HG02970 (cell line): ENCODE results near the gene ITSN1.
"Not testable (repeated sequence)": the region's sequence is repeated elsewhere in the genome, so short reads cannot be mapped to it uniquely, and the experiment has no call there.

ENCODE experiments used
- ATAC-seq: cut with Tn5 transposase; IDR thresholded peaks from one replicate; pipeline ENCODE4 v1.9.1; 2021; ENCODE audit warnings: mild to moderate bottlenecking, moderate library complexity, moderate number of reproducible peaks; ENCODE audit not compliant: unreplicated experiment, low FRiP score

ITSN1 gene

DNA sequence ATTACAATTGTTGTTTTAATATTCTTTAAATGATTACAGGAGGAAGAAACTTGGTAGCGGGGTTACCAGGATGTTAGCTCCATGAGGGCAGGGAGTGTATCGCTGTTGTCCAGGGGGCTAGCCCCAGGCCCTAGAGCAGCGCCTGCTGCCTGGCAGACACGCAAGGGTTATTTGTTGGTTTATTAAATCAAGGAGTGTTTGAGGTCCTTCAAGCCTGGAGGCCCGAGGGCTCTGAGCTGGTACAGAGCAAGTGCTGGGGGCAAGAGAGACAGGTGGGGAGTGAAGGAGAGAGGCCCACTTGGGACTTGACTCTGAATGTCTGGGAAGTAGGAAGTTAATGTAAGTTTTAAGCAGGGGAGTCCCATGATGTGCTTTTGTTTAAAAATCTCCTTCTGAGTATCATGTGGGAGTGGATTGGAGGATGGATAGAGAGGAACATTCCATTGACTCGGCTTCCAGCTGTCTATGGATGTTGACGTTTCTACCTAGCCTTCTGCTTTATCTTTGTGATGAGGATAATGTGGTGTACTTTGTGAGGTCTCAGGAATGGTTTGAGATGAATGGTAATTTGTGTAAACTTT lies 8.7 kb downstream of the ITSN1 start:
- ATAC-seq = no peak

DNA sequence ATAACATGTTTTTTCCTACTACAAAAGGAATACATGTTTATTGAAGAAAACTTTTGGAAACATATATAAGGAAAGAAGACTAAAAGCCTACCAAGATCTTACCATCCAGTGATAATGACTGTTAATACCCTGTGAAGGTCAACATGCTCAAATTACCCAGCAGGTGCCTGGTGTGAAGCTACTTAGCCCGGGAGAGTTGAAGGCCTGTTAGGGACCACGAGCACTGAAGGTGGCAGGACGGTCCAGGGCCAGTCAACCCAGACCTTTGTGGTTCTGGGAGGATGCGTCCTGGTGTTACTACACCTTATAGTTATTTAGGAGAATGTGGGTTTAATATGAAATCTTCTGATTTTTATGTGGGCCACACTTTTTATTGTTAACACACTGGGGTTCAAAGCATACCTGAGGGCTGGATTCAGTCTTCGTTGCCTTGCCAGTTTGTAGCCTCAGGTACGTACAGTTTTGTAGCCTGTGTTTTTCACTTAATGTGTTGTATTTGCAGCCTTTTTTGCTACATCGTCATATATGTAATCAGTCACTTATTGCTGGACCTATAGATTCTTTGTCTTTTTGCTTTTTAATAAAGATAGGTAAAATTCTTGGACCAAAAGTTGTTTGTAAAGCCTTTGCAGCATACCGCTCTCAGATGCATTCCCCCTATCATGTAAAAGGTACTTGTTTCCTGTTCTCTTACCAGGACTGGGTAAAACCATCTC lies 9.8 kb downstream of the ITSN1 start:
- no peak for ATAC-seq

DNA sequence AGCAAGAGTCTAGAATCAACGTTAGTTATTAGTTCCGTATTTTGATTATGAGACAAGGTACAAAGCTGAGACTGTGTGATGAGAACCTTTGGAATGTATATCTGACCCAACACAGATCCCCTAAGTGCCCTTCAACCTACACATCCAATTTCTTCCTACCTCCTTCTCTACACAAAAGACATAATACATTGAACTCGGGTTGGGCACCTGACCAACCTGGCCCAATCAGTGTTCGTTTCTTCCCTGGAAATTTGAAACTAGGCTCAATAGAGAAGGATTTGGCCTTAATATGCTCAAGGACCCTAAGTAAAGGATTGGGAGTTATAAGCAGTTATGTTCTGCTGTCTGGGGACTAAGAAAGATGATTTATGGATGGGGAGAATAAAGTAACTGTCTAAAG lies 12.1 kb downstream of the ITSN1 start:
- ATAC-seq = no peak

DNA sequence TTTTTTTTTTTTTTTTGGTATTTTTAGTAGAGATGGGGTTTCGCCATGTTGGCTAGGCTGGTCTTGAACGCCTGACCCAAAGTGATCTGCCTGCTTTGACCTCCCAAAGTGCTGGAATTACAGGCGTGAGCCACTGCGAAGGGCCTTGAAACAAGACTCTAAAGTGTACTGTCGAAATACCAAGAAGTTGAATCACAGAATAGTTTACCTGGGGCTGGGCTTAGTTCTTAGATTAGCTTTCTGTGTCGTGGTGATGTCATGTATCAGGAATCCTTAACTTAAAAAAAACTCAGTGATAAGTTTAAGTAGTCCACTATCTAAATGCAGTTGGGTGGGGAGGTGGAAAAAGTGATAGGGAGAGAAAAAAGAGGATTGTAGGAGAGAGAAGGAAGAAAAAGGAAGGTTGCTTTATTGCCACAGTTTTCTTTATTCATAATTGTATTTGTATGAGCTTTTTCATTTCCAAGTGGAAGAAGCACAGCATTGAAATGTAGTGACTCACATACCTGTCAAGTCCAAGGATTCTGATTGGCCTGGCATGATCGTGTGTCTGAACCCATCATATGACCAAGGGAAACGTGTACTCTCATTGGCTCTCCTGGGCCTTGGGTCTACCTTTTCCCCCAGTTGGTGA lies 13.4 kb downstream of the ITSN1 start:
- no peak for ATAC-seq

DNA sequence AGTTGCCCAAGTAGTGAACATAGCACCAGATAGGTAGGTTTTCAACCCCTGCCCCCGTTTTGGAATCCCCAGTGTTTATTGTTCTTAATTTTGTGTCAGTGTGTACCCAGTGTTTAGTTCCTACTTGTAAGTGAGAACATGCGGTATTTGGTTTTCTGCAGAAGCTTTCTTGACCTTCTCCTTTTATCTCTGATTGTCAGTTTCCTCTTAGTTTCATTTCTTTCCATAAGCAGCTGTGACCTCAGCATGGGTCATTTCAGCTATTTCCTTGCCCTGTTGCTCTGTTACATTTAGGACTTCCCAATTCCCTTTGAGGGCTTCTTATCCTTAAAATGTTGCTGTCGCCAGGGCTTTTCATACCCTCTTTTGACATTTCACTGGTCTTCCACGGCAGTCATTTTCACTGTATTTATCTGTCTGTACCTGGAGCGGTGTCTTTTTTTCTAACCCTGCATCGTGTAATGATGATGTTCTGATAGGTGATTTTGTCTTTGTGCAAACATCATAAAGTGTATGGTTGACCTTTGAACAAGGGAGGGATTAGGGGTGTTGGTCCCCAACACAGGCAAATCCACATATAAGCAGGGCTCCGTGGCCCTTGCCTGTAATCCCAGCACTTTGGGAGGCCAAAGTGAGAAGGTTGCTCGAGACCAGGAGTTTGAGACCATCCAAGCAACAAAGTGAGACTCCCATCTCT lies 15.0 kb downstream of the ITSN1 start:
- ATAC-seq = no peak

DNA sequence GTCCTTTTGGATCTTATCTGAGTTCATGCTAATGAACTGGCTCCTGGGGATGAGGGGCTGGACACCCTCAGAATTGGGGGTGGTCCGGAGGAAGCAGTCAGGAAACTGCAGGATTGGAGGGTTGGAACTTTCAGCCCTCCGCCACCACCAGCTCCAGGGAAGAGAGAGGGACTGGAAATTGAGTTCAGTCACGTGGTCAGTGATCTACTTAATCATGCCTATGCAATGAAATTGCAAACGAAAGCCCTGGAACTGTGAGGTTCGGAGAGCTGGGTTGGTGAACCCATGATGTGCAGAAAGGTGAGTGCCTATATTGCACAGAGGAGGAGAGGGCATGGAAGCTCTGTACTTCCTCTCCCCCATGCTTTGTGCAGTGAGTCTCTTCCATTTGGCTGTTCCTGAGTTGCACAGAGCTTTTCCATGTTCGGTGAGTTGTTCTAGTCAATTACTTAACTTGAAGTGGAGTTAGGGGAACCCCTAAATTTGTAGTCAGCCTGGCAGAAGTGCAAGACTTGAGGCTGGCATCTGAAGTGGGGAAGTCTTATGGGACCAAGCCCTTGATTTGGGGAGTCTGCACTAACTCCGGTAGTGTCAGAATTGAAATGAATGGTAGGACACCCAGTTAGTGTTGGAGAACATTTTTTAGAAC lies 16.7 kb downstream of the ITSN1 start:
- ATAC-seq = no peak

DNA sequence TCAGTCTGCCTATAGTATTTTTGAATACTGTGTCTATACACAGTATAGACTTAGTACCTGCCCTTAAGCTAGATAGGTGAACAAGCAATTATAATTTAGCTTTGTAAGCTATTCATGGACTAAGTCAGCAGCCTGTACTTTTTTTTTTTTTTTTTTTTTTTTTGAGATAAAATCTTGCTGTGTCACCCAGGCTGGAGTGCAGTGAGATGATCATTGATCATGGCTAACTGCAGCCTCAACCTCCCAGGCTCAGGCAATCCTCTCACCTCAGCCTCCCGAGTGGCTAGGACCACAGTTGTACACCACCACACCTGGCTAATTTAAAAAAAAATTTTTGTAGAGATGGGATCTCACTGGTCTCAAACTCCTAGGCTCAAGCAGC lies 17.3 kb downstream of the ITSN1 start:
- no peak for ATAC-seq

DNA sequence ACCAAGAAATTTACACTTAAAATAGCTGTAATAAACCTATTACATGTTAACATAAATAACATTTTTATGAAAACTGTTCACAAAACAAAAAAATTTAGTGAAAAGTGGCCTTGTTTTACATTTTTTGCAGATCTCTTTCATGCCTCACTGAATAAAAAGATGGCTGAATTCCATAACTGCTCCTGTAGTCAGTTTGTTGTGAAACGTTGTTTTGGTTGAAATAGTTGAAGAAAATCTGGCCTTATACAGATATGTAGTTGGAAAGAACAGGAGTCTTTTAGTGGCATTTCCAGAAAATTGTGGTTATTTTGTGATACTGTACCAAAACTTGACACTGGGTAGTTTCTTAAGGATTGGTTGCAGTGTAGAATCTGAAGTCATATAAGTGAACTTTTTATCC lies 18.1 kb downstream of the ITSN1 start:
- ATAC-seq = no peak

DNA sequence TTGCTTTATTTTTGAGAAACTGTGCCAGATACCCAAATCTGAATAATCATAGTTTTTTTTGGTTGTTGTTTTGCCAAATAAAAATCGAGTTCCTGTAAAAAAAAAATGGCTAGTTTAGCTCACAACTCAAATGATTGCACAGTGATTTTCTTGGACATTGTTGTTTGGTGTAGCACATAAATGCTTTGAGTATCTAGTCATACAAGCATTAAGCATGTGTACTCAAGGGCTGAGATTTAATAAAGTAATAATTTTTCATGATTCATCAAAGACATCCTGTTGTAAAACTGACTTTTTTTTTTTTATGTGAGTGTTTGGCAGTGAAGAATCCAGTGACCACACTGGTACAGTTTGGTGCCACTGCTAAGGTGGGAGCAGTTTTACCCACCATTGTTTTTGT lies 18.8 kb downstream of the ITSN1 start:
- no peak for ATAC-seq

DNA sequence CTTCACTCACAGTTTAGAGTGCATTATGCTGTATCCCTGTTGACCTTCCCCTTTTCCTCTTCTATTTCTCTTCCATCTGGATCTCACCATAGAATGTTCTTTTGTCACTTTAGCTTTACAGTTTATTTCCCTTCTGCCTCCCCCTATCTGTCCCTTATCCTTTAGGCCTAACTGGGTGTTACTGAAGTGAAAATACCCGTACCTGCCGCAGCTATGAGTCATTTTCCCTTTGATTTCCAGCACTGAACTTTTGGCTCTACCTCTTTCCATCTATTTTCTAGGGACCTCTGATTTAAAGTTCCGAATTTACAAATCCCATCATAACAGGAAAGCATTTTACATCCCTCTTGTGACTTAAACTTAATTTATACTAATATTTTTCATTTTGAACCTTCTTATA lies 19.7 kb downstream of the ITSN1 start:
- ATAC-seq = no peak

DNA sequence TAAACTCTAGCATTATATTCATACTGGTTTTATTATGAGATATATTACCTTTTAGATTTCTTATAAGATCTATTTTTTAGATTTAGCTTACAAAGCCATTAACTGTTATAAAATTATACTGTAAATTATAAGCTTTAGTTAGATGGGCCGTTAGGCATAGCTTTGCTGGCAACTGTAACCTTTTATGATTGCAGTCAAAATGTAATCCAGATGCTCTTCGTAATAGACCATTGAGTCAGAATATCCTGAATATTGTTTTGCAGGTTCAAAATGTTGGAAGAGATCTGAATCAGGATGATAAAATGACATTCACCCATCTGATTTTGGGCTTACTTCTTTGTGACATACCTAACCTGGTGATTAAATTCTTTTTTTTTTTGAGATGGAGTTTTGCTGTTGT lies 20.9 kb downstream of the ITSN1 start:
- ATAC-seq = no peak

DNA sequence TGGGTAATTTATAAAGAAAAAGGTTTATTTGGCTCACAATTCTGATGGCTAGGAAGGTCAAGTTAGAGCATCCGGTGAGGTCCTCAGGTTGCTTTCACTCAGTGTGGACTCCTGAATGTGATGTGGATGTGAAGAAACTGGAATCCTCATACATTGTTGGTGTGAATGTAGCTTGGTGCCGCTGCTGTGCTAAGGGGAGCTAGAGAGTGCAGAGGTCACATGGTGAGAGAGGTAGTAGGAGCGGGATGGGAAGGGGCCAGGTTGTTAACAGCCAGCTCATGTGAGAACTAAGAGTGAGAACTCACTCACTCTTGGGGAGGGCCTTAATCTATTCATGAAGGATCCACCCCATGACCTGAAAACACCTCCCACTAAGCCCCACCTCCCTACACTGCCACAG lies 21.8 kb downstream of the ITSN1 start:
- no peak for ATAC-seq

DNA sequence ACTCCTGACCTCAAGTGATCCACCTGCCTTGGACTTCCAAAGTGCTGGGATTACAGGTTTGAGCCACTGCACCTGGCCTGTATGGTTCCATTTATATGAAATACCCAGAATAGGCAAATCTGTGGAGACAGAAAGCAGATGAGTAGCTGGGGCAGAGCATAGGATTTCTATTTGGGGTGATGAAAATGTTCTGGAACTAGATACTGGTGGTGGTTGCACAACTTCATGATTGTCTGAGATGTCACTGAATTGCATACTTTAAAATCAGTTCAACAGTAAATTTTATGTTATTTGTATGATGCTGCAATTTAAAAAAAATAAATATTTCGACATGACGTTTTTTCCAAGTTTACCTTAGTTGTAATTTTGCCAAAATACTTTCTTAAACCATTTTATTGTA lies 23.9 kb downstream of the ITSN1 start:
- ATAC-seq = no peak

DNA sequence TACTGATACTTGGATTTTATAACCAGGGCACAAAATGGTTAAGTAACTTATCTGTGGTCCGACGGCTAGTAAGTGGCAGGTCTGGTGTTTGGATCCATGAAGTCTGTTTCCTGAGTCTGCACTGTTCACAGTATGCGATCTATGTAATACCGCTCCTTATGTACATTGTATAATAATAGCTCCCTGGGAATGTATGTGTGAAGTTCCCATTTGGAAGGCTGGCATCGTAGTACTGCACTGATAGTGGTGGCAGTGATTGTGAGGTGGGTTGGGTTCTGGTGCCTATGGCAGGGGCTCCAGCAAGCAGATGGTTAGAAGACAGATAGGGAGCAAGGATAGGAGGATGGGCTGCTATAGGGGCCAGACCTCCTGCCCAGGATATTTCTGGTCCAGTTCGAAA lies 25.3 kb downstream of the ITSN1 start:
- ATAC-seq = no peak

DNA sequence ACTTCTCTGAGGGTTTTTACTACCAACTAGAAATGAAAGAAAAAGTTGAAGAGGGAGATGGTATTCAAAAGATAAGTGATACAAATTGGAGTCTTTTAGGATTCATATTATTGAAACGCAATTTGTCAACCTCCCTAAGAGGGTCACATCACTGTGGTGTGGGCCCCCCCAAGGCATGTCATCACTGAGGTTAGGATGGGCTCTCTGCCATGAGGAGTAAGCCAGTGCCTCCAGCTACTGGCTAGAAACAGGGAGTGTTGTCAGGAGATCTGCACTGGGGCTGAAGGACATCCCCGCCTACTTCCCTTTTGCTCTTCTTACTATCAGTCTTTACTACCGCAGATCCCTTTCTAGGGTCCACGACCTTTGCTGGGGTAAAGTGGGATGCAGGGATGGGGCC lies 25.9 kb downstream of the ITSN1 start:
- ATAC-seq = no peak

DNA sequence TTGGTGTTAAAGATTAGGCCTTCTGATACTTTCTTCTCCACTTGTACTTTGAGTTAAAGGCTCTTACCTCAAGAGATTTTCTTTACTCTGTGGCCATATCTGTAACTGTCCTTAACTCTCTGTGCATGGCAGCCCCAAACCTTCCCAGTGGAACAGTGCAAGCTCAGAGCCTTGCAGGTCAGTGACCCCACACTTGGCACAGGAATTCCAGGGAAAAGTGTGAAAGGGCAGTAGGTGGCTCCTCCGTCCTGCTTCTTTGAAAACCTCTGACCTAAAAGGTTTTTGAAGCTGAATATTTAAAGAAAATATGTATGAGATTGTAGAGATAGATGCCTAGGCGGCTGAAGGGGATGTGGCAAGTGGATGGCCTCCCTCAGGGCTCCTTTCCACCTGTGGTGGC lies 26.3 kb downstream of the ITSN1 start:
- no peak for ATAC-seq

DNA sequence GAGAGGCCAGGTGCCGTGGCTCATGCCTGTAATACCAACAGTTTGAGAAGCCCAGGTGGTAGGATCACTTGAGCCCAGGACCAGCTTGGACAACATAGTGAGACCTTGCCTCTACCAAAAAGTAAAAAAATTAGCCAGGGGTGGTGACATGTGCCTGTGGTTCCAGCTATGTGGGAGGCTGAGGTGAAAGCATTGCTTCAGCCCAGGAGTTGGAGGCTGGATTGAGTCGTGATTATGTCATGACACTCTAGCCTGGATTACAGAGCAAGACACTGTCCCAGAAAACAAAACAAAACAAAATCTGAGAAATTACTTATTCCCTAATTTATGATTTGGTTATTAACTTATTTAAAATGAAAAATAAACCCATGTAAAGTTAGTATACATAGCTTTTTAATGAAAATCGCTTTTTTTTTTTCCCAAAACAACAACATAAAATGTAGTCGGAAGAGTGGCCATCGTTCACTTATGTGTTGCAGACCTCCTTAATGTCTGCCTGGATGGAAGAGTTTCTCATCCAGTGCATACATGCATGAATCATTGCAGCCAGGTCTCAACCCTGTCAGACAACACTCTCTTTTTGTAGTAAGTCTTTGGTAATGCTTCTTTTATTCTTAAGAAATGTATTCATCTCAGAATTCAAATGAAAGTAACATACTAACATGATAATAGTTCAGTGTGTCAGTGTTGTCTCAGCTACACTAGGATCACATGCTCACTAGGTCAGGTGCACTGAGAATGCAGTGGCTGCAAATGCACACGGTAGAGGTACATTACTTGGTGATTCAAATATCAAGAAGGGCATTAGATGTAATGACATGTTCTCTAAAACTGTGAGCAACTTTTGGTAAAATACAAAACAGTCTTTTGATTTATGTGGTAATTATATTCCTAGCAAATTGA lies 28.0 kb downstream of the ITSN1 start:
- ATAC-seq = no peak

DNA sequence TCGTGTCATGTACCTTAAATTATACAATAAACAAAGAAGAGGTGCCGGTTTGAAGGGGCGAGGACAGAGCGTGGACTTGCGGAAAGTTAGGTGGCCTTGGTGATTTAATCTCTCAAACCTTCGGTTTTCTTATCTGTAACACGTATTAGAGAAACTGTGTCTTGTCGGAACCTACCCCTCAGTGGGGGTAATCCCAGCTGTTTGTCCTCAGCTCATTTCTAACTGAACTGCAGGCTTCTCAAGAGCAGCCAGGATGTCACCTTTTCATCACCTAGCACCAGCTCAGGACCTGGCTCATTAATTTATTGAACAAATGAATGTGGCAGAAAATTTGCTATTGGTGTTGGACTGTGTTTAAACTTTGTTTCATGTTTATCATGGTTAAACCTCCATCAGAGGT lies 31.2 kb downstream of the ITSN1 start:
- no peak for ATAC-seq

DNA sequence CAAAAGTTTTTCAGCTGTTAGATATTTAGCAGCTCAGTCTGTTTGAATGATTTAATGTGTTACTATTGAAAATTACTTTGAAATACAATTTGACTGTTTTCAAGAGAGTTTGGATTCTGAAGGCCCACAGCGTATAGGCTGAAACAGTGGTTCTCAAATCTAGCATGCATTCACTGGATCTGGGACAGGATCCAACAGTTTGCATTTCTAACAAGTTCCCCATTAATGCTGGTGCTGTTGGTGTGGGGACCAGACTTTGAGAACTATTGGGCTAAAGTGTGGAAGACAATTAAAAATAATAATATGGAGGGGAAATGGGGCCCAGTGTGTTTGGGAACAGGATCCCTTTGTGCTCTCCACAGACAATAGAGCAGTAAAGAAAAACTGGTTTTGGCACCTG lies 31.9 kb downstream of the ITSN1 start:
- ATAC-seq = no peak

DNA sequence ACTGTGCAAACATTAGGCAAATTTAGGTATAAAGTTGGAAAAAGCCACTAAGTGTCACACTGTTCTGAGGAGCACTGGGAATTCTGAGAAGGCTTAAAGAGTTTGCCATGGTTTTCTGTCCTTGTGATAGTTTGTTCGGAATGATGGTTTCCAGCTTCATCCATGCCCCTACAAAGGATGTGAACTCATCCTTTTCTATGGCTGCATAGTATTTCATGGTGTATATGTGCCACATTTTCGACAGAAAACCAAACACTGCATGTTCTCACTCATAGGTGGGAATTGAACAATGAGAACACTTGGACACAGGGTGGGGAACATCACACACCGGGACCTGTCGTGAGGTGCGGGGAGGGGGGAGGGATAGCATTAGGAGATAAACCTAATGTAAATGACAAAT lies 34.4 kb downstream of the ITSN1 start:
- ATAC-seq = not testable (repeated sequence)
